Mesendoderm (in vitro differentiated cells): Measurements from ENCODE around the gene LYRM4.

ENCODE experiments used
- DNase-seq: peaks from one replicate; pipeline ENCODE4 v3.0.0; 2013
- H2AK5ac ChIP-seq: 2 replicates; pipeline ENCODE4 v1.6.1; 2013; ENCODE audit warnings: low read length, inconsistent platforms
- H2BK120ac ChIP-seq: 2 replicates; pipeline ENCODE4 v1.6.1; 2013; ENCODE audit warnings: low read depth, mild to moderate bottlenecking, low read length, moderate library complexity, mixed read lengths
- H2BK15ac ChIP-seq: replicated peaks from 2 replicates; pipeline ENCODE4 v1.6.1; 2013; ENCODE audit warnings: low read depth, mild to moderate bottlenecking, moderate library complexity
- H2BK5ac ChIP-seq: 2 replicates; pipeline ENCODE4 v1.6.1; 2013; ENCODE audit warnings: low read length, inconsistent platforms
- H3K18ac ChIP-seq: 2 replicates; pipeline ENCODE4 v1.6.1; 2013; ENCODE audit warnings: mild to moderate bottlenecking, low read length, mixed read lengths
- H3K23ac ChIP-seq: one replicate; pipeline ENCODE4 v1.6.1; 2013; ENCODE audit warnings: low read length
- H3K27ac ChIP-seq: 2 replicates; pipeline ENCODE4 v1.5.1; 2013; ENCODE audit warnings: low read depth, mild to moderate bottlenecking, inconsistent platforms, low read length, moderate library complexity
- H3K27me3 ChIP-seq: 2 replicates; pipeline ENCODE4 v1.6.1; 2013; ENCODE audit warnings: low read length, control low read depth, mild to moderate bottlenecking, inconsistent platforms; ENCODE audit not compliant: insufficient read depth, poor library complexity
- H3K36me3 ChIP-seq: 2 replicates; pipeline ENCODE4 v1.6.1; 2013; ENCODE audit warnings: low read length, inconsistent platforms; ENCODE audit not compliant: control insufficient read depth, insufficient read depth
- H3K4ac ChIP-seq: one replicate; pipeline ENCODE4 v1.6.1; 2013; ENCODE audit warnings: low read depth, mild to moderate bottlenecking, low read length, moderate library complexity
- H3K4me1 ChIP-seq: 2 replicates; pipeline ENCODE4 v1.6.1; 2013; ENCODE audit warnings: low read depth, low read length, inconsistent platforms; ENCODE audit not compliant: control insufficient read depth
- H3K4me2 ChIP-seq: 2 replicates; pipeline ENCODE4 v1.6.1; 2013; ENCODE audit warnings: low read length
- H3K4me3 ChIP-seq: 2 replicates; pipeline ENCODE4 v1.5.1; 2013; ENCODE audit warnings: mild to moderate bottlenecking, low read length
- H3K56ac ChIP-seq: one replicate; pipeline ENCODE4 v1.6.1; 2013; ENCODE audit warnings: low read length
- H3K79me1 ChIP-seq: 2 replicates; pipeline ENCODE4 v1.6.1; 2013; ENCODE audit warnings: low read length, inconsistent platforms
- H3K79me2 ChIP-seq: 2 replicates; pipeline ENCODE4 v1.6.1; 2013; ENCODE audit warnings: mild to moderate bottlenecking, low read length; ENCODE audit not compliant: control insufficient read depth, insufficient read depth
- H3K9ac ChIP-seq: 2 replicates; pipeline ENCODE4 v1.6.1; 2013; ENCODE audit warnings: low read length, inconsistent platforms
- H4K5ac ChIP-seq: one replicate; pipeline ENCODE4 v1.6.1; 2013; ENCODE audit warnings: low read length
- H4K8ac ChIP-seq: one replicate; pipeline ENCODE4 v1.6.1; 2013; ENCODE audit warnings: low read depth, mild to moderate bottlenecking, control low read depth, low read length, moderate library complexity
- WGBS: extraction: QIAGEN DNeasy Blood & Tissue Kit; methylation state at CpG from one replicate; pipeline ENCODE4 v1.1.7; 2013; ENCODE audit warnings: low lambda C conversion rate, missing lambda C conversion rate; ENCODE audit not compliant: insufficient coverage; ENCODE audit errors: extremely low coverage; 5-methylcytosine and 5-hydroxymethylcytosine counted together

Gene LYRM4

DNA sequence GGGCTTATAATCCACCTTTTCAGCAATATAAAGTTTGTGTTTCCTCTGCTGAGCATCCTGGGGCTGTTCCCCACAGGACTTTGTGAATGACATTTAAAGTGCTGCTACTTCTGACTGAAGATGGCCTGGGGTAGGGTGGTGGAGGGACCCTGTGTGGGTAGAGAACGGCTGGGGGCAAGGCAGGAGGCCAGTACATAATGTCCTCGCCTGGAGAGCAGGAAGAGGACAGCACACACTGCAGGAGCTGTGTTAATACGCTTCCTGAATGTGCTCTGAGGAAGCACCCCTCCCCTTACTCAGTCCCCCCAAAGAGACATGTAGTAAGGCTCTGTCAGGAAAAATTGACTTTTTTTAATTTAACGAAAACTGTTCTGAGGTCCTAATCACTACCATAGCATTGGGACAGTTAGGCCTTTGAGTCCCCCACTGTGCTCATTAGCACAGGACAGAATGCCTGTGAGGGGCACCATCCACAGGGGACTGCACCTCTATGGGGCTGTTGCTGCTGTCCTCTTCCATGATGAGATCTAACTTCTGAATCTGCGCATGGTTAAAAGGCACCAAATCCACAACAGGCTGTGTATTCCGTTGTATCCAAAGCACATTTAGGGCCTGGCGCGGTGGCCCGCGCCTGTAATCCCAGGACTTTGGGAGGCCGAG, 68.5 kb downstream of the LYRM4 start:
- no peaks in the 10 kb centered on the region for H3K79me2 ChIP-seq
- no peak overlapping the region for H3K23ac ChIP-seq
- H3K4me1 ChIP-seq: no peaks in the 10 kb centered on the region
- H3K18ac ChIP-seq: no peak overlapping the region
- no peak for DNase-seq
- H3K4me2 ChIP-seq: no peak overlapping the region
- no peak overlapping the region for H3K9ac ChIP-seq
- no peak overlapping the region for H4K5ac ChIP-seq
- H4K8ac ChIP-seq: no peak overlapping the region
- H2BK120ac ChIP-seq: no peak overlapping the region
- H3K27me3 ChIP-seq: no peaks in the 10 kb centered on the region
- no peaks in the 10 kb centered on the region for H3K36me3 ChIP-seq
- H3K4ac ChIP-seq: no peak overlapping the region
- H3K4me3 ChIP-seq: no peak overlapping the region
- H3K79me1 ChIP-seq: peaks cover 2% of the 10 kb centered on the region
- H2BK5ac ChIP-seq: no peak overlapping the region
- H2AK5ac ChIP-seq: no peak overlapping the region
- H3K27ac ChIP-seq: no peak overlapping the region
- H2BK15ac ChIP-seq: no peak overlapping the region
- no peak overlapping the region for H3K56ac ChIP-seq
- WGBS: no CpG with 5 or more reads among the region's 11 CpGs

- no peak overlapping the region for H2AK5ac ChIP-seq
- no CpG with 5 or more reads among the region's 3 CpGs for WGBS
Measured at GRCh38 chr6:5191722-5192121, 69.0 kb downstream of the LYRM4 start.

GRCh38 chr6:5191222-5191621, 69.5 kb downstream of the LYRM4 start:
- Histone ChIP-seq H3K4ac (no peak overlapping the region), H2BK5ac (no peak overlapping the region), H3K18ac (no peak overlapping the region), H3K9ac (no peak overlapping the region), H3K27me3 (no peaks in the 10 kb centered on the region), H2BK120ac (no peak overlapping the region), H3K4me2 (no peak overlapping the region), H2AK5ac (no peak overlapping the region), H3K4me3 (no peak overlapping the region), H3K79me2 (no peaks in the 10 kb centered on the region), H3K23ac (no peak overlapping the region), H4K5ac (no peak overlapping the region), H3K56ac (no peak overlapping the region), H4K8ac (no peak overlapping the region), H3K79me1 (peaks cover 2% of the 10 kb centered on the region), H2BK15ac (no peak overlapping the region), H3K36me3 (no peaks in the 10 kb centered on the region), H3K27ac (no peak overlapping the region), H3K4me1 (no peaks in the 10 kb centered on the region)
- WGBS: no CpG with 5 or more reads among the region's 6 CpGs
- no peak for DNase-seq

More at GRCh38 chr6:5191722-5192121, 69.0 kb downstream of the LYRM4 start:
- Histone ChIP-seq H3K4me3 (no peak overlapping the region), H3K27me3 (no peaks in the 10 kb centered on the region), H4K8ac (no peak overlapping the region), H3K18ac (no peak overlapping the region), H3K79me1 (peaks cover 2% of the 10 kb centered on the region), H2BK120ac (no peak overlapping the region), H3K23ac (no peak overlapping the region), H3K4me1 (no peaks in the 10 kb centered on the region), H3K27ac (no peak overlapping the region), H3K4ac (no peak overlapping the region), H3K4me2 (no peak overlapping the region), H2BK15ac (no peak overlapping the region), H2BK5ac (no peak overlapping the region), H3K9ac (no peak overlapping the region), H3K36me3 (no peaks in the 10 kb centered on the region), H3K56ac (no peak overlapping the region), H4K5ac (no peak overlapping the region), H3K79me2 (no peaks in the 10 kb centered on the region)
- no peak for DNase-seq

DNA sequence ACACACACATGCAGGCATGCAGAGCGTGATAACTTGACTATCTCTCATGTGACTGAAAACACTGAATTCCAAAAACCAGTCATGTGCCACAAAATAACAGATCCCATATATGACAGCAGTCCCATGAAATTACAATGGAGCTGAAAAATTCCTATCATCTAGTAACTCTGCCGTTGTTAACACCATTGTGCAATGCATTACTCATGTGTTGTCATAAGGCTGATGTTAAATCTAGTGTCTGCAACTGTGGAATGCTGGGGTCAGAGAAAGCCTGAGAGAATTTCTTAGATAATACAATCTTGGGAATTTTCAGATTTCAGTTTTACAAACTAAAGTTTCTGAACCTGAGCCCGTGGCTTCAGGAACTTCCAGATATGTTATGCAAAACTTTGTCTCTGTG, 70.2 kb downstream of the LYRM4 start:
- no peak overlapping the region for H3K27ac ChIP-seq
- no CpG with 5 or more reads among the region's 3 CpGs for WGBS

GRCh38 chr6:5188646-5189045, 72.1 kb downstream of the LYRM4 start:
- Histone ChIP-seq H3K9ac (no peak overlapping the region), H2BK120ac (no peak overlapping the region), H3K79me2 (no peaks in the 10 kb centered on the region), H3K27me3 (no peaks in the 10 kb centered on the region), H3K18ac (no peak overlapping the region), H3K4ac (no peak overlapping the region), H3K36me3 (no peaks in the 10 kb centered on the region), H3K4me1 (no peaks in the 10 kb centered on the region), H3K27ac (no peak overlapping the region), H4K5ac (no peak overlapping the region), H3K79me1 (peaks cover 2% of the 10 kb centered on the region), H3K4me3 (no peak overlapping the region), H3K56ac (no peak overlapping the region), H2AK5ac (no peak overlapping the region), H4K8ac (no peak overlapping the region), H3K4me2 (no peak overlapping the region), H2BK5ac (no peak overlapping the region), H3K23ac (no peak overlapping the region), H2BK15ac (no peak overlapping the region)
- WGBS: no CpG with 5 or more reads among the region's 3 CpGs
- no peak for DNase-seq

More for the DNA sequence above, 70.2 kb downstream of the LYRM4 start:
- Histone ChIP-seq H4K8ac (no peak overlapping the region), H2BK5ac (no peak overlapping the region), H3K27me3 (no peaks in the 10 kb centered on the region), H3K79me2 (no peaks in the 10 kb centered on the region), H2BK120ac (no peak overlapping the region), H2BK15ac (no peak overlapping the region), H3K4ac (no peak overlapping the region), H3K79me1 (peaks cover 4% of the 10 kb centered on the region), H3K23ac (no peak overlapping the region), H3K18ac (no peak overlapping the region), H3K56ac (no peak overlapping the region), H3K9ac (no peak overlapping the region), H4K5ac (no peak overlapping the region), H2AK5ac (no peak overlapping the region), H3K4me1 (no peaks in the 10 kb centered on the region), H3K4me3 (no peak overlapping the region), H3K36me3 (no peaks in the 10 kb centered on the region), H3K4me2 (no peak overlapping the region)
- DNase-seq: no peak

DNA sequence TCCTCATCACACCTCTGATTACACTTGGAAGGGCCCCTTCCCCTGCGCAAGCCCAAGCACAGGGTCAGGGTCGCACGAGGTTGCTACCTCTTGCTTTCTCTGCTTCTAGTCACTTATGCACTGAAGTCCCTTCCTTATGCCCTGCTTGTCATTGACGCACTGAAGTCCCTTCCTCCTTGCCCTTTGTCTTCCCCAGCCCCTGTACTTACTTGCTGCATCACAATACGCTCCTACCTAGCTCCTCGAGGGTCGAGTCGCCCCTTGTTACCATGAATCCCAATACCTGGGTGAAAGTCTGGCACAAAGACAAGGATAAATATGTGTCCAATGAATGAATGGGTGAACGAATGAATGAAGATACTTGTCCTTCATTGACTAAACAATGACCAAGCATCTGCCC, 75.9 kb downstream of the LYRM4 start:
- H3K23ac ChIP-seq: no peak overlapping the region
- WGBS: no CpG with 5 or more reads among the region's 9 CpGs
- H2AK5ac ChIP-seq: no peak overlapping the region
- H3K4me3 ChIP-seq: no peak overlapping the region
- peaks cover 2% of the 10 kb centered on the region for H3K79me1 ChIP-seq
- H4K8ac ChIP-seq: no peak overlapping the region
- no peak overlapping the region for H3K4me2 ChIP-seq
- H3K18ac ChIP-seq: no peak overlapping the region
- no peaks in the 10 kb centered on the region for H3K36me3 ChIP-seq
- DNase-seq: no peak
- no peak overlapping the region for H4K5ac ChIP-seq
- H2BK5ac ChIP-seq: no peak overlapping the region
- no peak overlapping the region for H2BK120ac ChIP-seq
- no peaks in the 10 kb centered on the region for H3K4me1 ChIP-seq
- H3K9ac ChIP-seq: no peak overlapping the region
- no peaks in the 10 kb centered on the region for H3K79me2 ChIP-seq
- H3K4ac ChIP-seq: no peak overlapping the region
- H3K56ac ChIP-seq: no peak overlapping the region
- no peak overlapping the region for H2BK15ac ChIP-seq
- no peaks in the 10 kb centered on the region for H3K27me3 ChIP-seq
- no peak overlapping the region for H3K27ac ChIP-seq
